Caco-2 (cell line): ENCODE measurements around the gene TSPAN1. TPM values are rescaled to one million over a fixed set of nuclear protein-coding genes. Genes with fewer than 3 reads are reported as not detected.

ENCODE experiments used
- BruUV-seq: library from RNA; stranded (reverse); fragments of 400-500 nt; replicated peaks from 2 replicates; lab custom pipeline; 2021; lab: Mats Ljungman, UMichigan
- CTCF ChIA-PET: fragments of 300-600 bp; sonication (Branson Sonifier 250); formaldehyde crosslinking; loops from one replicate; lab custom pipeline; 2022; ENCODE audit warnings: antibody characterized with exemption; lab: Charles Lee
- POLR2A ChIA-PET: fragments of 300-600 bp; sonication (Branson Sonifier 250); formaldehyde crosslinking; loops from one replicate; lab custom pipeline; 2022; ENCODE audit warnings: antibody characterized with exemption; lab: Charles Lee
- DNase-seq, 2 experiments: peaks; one replicate each; pipeline versions ENCODE4 v3.0.0 to v3.0.0-alpha.2; 2020 to 2022
- H3K27me3 ChIP-seq: replicated peaks from 2 replicates; pipeline ENCODE4 v1.6.0; 2011; ENCODE audit warnings: low read length; ENCODE audit not compliant: control insufficient read depth, insufficient read depth
- H3K36me3 ChIP-seq: 2 replicates; pipeline ENCODE4 v1.5.1; 2011; ENCODE audit warnings: low read length; ENCODE audit not compliant: control insufficient read depth, insufficient read depth
- H3K4me1 ChIP-seq: fragments of 250-450 bp; sonication (Bioruptor Pico); 2 replicates; pipeline ENCODE4 v1.5.1; 2020; ENCODE audit warnings: mild to moderate bottlenecking
- H3K4me3 ChIP-seq: 2 replicates; pipeline ENCODE4 v1.5.1; 2011; ENCODE audit warnings: low read depth, mild to moderate bottlenecking, control low read depth, low read length
- H3K9me3 ChIP-seq: fragments of 250-450 bp; sonication (Bioruptor Pico); 2 replicates; pipeline ENCODE4 v1.5.1; 2020; ENCODE audit warnings: mild to moderate bottlenecking, moderate library complexity
- H3K27ac Mint-ChIP-seq: one replicate; pipeline ENCODE4 v1.8.0; 2022; ENCODE audit warnings: mixed read lengths; ENCODE audit not compliant: unreplicated experiment
- H3K27me3 Mint-ChIP-seq: one replicate; pipeline ENCODE4 v1.8.0; 2022; ENCODE audit warnings: mixed read lengths; ENCODE audit not compliant: insufficient read depth, unreplicated experiment
- H3K36me3 Mint-ChIP-seq: one replicate; pipeline ENCODE4 v1.8.0; 2022; ENCODE audit warnings: mild to moderate bottlenecking, mixed read lengths; ENCODE audit not compliant: insufficient read depth, unreplicated experiment
- H3K4me1 Mint-ChIP-seq: one replicate; pipeline ENCODE4 v1.8.0; 2022; ENCODE audit warnings: low read depth, mixed read lengths; ENCODE audit not compliant: unreplicated experiment
- H3K4me3 Mint-ChIP-seq: one replicate; pipeline ENCODE4 v1.8.0; 2022; ENCODE audit warnings: mild to moderate bottlenecking, moderate library complexity, mixed read lengths; ENCODE audit not compliant: unreplicated experiment
- H3K9me3 Mint-ChIP-seq: one replicate; pipeline ENCODE4 v1.8.0; 2022; ENCODE audit warnings: mixed read lengths; ENCODE audit not compliant: unreplicated experiment
- CTCF ChIP-seq, 2 experiments: fragments of 200-600 bp in 1 of 2; IDR thresholded peaks; 1 replicate in 1 of 2; 2 replicates in 1 of 2; pipeline versions ENCODE4 v1.5.1 to v1.8.0; 2011 to 2022; ENCODE audit warnings: antibody characterized with exemption in 1 of 2, control low read depth in 1 of 2, inconsistent platforms in 1 of 2, low read depth in 1 of 2, low read length in 1 of 2, mild to moderate bottlenecking in 1 of 2, moderate library complexity in 1 of 2; ENCODE audit not compliant: insufficient read depth in 1 of 2, severe bottlenecking in 1 of 2, unreplicated experiment in 1 of 2
- intact Hi-C: fragments of 100-400 bp; cut with micrococcal nuclease; formaldehyde crosslinking; loops from one replicate; pipeline ENCODE4 v1.10.0; 2022; ENCODE audit not compliant: unreplicated experiment
- total RNA-seq: library from RNA; stranded (reverse); gene quantifications from 2 replicates; pipeline ENCODE4 v1.2.3, GENCODE V29; 2022

The TSPAN1 gene
- total RNA-seq, 1 experiment from 2014 or later: 0.34 TPM

- Mint-ChIP-seq H3K9me3 (no peaks in the 10 kb centered on the region), H3K4me3 (no peak overlapping the region), H3K27ac (no peak overlapping the region), H3K36me3 (no peaks in the 10 kb centered on the region), H3K27me3 (no peaks in the 10 kb centered on the region), H3K4me1 (no peaks in the 10 kb centered on the region)
- H3K4me3 ChIP-seq: no peak overlapping the region
- intact Hi-C loops: loop anchor here (1.0 kb wide), 2 partner anchors 44 to 142 kb away; no protein-coding TSS in a partner anchor
- ChIA-PET POLR2A (no interaction called here), CTCF (interaction anchor here (0.6 to 0.9 kb wide), 3 partner anchors 44 to 295 kb away, joined by 3 to 5 read pairs (median 3); no protein-coding TSS in a partner anchor)
- TF ChIP-seq CTCF (IDR thresholded peaks at IDR 0.05; ENCODE audit: insufficient read depth in 1 of 2, low read depth in 1 of 2, low read length in 1 of 2, severe bottlenecking in 1 of 2, unreplicated experiment in 1 of 2): peak; percentile 84 to 89
- H3K27me3 ChIP-seq: no peaks in the 10 kb centered on the region
- H3K4me1 ChIP-seq: peaks cover 10% of the 10 kb centered on the region
- no peaks in the 10 kb centered on the region for H3K9me3 ChIP-seq
- H3K36me3 ChIP-seq: no peaks in the 10 kb centered on the region
- DNase-seq: peak; percentile 79 to 81
- BruUV-seq: no TSS peak
These were observed 4.5 kb downstream of the TSPAN1 start for GRCh38 chr1:46179138-46180081.

GRCh38 chr1:46180082-46180616 lies 5.3 kb downstream of the TSPAN1 start:
- no peaks in the 10 kb centered on the region for H3K9me3 Mint-ChIP-seq
- POLR2A ChIA-PET: no interaction called here
- peak in 1 of 2 experiments; percentile 52 for TF ChIP-seq CTCF (IDR thresholded peaks at IDR 0.05; ENCODE audit: insufficient read depth in 1 of 2, low read depth in 1 of 2, low read length in 1 of 2, severe bottlenecking in 1 of 2, unreplicated experiment in 1 of 2)
- intact Hi-C loops: no loop called here
- H3K4me1 Mint-ChIP-seq: no peaks in the 10 kb centered on the region
- H3K4me3 Mint-ChIP-seq: no peak overlapping the region
- CTCF ChIA-PET: no interaction called here
- Histone ChIP-seq H3K9me3 (no peaks in the 10 kb centered on the region), H3K27me3 (no peaks in the 10 kb centered on the region), H3K4me3 (no peak overlapping the region), H3K4me1 (peaks cover 10% of the 10 kb centered on the region), H3K36me3 (no peaks in the 10 kb centered on the region)
- H3K27me3 Mint-ChIP-seq: no peaks in the 10 kb centered on the region
- DNase-seq: peak; percentile 53 to 55
- BruUV-seq: no TSS peak
- no peak overlapping the region for H3K27ac Mint-ChIP-seq
- no peaks in the 10 kb centered on the region for H3K36me3 Mint-ChIP-seq
